Esophagus squamous epithelium (tissue), 4 donors: ENCODE measurements around the gene TYK2.

Experiments used
- CTCF ChIP-seq, 6 experiments: fragments of 450-650 bp in 4 of 6; fragments of 200-600 bp in 2 of 6; sonication (generic) in 2 of 6; IDR thresholded peaks; one replicate each; pipeline ENCODE4 v1.5.1; 2016 to 2019; ENCODE audit warnings: antibody characterized with exemption in 6 of 6, mild to moderate bottlenecking in 4 of 6, moderate library complexity in 4 of 6
- POLR2A ChIP-seq, 4 donors: fragments of 450-650 bp; IDR thresholded peaks; one replicate each; pipeline ENCODE4 v1.6.1; 2017; ENCODE audit warnings: antibody characterized with exemption in 4 of 4, mild to moderate bottlenecking in 4 of 4, moderate library complexity in 3 of 4

DNA sequence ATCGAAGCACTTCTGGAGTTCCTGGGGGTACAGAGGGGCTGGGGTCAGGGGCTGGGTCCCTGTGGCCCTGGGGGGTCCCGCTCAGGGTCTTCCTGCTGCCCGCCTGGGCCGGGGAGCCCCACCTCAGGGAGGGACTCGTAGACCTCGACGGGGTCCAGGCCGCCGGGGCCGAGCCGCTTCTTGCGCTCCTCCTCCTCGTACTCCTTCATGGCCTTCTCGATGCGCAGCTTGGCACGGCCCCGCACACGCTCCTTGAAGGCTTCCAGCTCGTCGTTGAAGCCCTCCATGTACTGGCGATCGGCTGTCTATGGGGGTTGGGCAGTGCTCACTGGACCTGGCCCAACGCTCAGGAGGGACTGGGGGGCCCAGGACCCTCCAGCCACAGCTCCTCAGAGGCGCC is 12.8 kb upstream of the TYK2 start:
- no peak for TF ChIP-seq CTCF (IDR thresholded peaks at IDR 0.05)
- no peak for TF ChIP-seq POLR2A (IDR thresholded peaks at IDR 0.05)
